SK-N-MC (cell line): Measurements from ENCODE around the gene DOK3.

Experiments used
- EZH2 ChIP-seq: fragments of 200-600 bp; sonication (generic); IDR thresholded peaks from one replicate; pipeline ENCODE4 v1.6.1; 2017; ENCODE audit warnings: antibody characterized with exemption
- FOXP2 ChIP-seq: optimal IDR thresholded peaks from 2 replicates; pipeline ENCODE3; 2011; ENCODE audit warnings: mild to moderate bottlenecking, moderate library complexity; ENCODE audit not compliant: insufficient read depth; ENCODE audit errors: extremely low read length, control extremely low read depth
- POLR2AphosphoS5 ChIP-seq: IDR thresholded peaks from 2 replicates; pipeline ENCODE4 v1.6.1; 2012; ENCODE audit warnings: mild to moderate bottlenecking, low read depth, low read length, borderline replicate concordance

DNA sequence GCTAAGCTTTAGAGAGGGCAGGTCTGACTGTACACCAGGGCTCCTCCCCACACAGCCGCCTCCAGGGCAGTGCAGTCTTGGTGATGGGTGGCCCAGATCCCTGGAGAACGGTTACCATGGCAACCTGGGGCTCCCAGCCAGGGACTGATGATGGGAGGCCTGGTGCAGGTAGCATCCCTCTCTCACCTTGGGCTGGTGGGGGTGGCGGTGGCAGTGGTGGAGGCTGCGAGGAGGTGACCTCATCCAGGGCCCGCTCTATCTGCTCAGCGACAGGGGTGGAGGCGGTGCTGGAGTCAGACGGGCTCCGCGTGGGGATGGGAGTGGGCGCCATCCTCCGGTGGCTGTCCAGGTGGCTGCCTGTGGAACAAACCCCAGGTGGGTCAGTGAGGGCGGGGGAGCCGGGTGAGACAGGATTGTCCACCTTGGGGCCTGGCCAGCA, 50.7 kb downstream of the DOK3 start:
- TF ChIP-seq POLR2AphosphoS5 (no peak; the same call in 1 of the 2 replicates), EZH2 (no peak), FOXP2 (no peak)
